Endometrium (tissue), 2 donors: ENCODE measurements around the gene BCAS3.

Experiments
- FAIRE-seq: peaks from 2 replicates; lab custom pipeline; 2012; peaks lifted over from hg19 to GRCh38; lab: Jason Lieb, UNC
- donor health status: control.
- donor health status: control.

The BCAS3 gene

GRCh38 chr17:61323003-61323908, 645.6 kb downstream of the BCAS3 start:
- no peak for FAIRE-seq

- no peak for FAIRE-seq
Observed at GRCh38 chr17:61323909-61324868, 646.5 kb downstream of the BCAS3 start.

DNA sequence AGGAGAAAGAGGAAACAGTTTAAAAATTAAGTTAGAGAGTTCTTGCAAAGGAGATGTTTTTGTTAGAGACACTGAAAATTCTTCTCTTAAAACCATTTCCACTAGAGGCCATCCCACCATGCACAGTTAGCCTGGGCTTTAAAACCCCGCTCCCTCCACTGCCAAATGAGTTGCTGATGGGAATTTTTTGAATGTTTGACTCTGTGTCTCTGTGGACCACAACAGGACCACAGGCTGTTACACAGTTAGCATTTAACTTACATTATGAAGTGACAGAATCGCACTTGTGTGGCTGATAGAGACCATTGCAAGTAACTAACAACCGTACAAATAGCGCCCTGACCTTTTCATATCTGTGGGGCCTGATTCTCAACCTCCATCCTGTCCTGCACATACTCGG, 647.3 kb downstream of the BCAS3 start:
- no peak for FAIRE-seq

DNA sequence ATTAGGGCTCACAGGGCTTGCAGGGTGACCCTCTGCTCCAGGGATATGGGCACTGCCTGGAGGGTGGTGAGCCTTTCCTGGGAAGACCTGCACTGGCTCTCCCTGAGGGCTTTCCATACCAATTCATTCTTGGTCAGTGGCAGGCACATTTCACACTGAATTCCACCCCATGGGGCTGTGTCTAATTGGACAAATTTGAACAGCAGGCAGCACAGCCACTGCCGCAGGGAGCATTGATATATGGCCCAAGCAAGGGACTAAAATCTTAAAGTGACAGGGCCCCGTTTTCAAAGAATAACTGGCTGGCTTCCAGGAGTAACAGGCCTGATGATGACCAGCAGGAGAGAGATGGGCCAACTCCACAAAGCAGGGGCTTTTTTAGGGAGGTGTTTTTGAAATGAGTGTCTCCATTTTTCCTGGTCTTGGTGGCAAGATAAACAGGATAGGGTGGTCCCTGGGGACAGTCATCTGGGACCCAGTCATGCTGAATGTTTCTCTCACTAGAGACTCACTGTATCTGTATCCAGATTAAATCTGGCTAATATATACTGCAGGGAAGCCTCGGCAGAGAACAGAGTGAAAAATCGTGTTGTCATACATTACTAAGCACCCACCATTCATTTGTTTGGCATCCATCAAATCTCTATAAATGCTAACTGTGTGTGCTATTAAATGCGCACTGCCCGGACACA, 647.9 kb downstream of the BCAS3 start:
- FAIRE-seq: no peak

DNA sequence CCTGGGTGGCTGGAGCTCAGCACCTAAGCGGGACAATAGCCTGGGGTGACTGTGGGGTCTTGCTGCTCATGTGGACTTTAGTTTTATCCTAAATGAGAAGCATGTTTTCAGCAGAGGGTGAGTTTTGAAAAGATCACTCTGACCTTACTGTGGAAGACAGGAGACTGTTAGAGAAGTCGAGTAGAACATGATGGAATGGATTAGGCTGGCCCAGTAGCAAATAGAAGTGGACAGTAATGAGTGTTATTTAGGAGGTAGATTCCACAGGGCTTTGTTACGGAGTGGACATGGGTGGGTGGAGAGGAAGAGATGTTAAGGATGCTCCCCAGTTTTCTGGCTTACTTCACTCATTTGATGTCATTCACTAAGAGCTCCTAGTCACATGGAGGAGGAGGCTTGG, 648.7 kb downstream of the BCAS3 start:
- FAIRE-seq: no peak

GRCh38 chr17:61328351-61328750, 650.7 kb downstream of the BCAS3 start:
- FAIRE-seq: no peak

DNA sequence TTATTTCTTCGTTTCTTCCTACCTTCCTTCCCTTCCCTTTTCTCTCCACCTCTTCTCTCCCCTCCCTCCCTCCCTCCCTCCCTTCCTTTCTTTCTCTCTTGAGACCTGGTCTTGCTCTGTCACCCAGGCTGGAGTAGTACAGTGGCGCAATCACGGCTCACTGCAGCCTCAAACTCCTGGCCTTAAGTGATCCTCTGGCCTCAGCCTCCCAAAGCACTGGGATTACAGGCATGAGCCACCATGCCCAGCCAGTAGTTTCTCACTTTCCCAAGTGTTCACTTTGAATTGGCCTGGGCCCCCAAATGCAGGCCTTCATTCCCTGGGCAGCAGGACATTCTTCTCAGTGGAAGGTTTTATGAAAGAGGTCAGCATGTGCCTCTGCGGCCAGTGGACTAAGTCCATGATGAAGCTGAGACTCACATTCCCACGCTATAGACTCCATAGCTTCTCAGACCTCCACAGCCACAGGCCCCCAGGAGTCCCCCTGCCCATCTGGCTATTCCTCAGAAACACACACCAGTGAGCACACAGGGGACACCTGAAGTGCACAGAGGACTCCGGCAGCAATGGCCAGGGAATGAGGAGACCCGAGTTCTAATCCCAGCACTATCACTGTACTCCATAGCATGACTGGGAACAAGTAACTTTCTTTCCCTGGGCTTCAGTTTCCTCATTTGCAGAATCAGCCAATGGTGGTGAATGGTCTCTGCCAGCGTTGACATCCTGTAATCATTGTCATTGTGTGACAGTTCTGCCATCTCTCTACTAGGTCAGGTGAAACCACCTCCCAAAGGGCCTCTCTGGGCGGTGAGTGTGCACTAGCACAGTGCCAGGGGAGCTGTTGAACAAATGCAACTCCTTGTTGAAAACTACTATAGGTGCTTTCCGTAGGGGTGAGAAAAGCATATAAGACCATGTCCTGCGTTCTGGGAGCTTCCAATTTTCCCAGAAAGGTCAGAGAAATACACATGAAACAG, 652.8 kb downstream of the BCAS3 start:
- FAIRE-seq: no peak

DNA sequence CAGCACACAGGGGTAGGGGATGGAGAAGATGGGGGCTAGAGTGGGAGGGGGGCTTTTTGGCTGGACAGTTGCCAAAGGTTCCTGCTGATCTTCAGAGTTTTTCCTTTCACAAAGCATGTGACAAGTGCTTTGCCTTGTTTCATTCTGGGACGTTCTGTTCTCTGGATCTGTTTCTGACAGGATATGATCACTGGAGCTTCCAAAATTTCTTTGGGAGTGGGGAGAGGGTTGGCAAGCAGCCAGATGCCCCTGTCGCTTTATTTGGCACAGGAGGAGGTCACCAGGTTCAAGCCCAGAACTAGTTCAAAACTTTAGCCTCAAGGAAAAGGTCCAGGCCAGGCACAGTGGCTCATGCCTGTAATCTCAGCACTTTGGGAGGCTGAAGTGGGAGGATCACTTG, 653.5 kb downstream of the BCAS3 start:
- FAIRE-seq: no peak

DNA sequence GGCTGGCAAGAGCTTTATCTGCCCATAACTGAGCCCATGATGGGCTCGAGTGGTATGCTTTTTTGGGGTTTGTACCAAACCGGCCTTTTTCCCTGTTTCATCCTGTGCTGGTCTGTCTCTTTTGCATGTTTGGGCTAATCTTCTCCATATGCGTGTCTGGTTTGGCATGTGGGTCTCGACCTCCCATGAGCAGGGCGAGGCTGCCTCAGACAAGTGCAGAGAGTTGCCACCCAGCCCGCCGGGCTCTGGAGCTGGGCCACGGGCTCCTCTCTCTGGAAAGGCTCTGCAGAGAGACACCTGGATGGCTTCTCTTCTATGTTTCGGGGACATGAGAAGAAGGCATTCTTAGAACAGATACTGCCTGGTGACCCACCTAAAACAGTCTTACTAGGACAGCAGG, 654.2 kb downstream of the BCAS3 start:
- no peak for FAIRE-seq

- no peak for FAIRE-seq
Observed at GRCh38 chr17:61333136-61333535, 655.5 kb downstream of the BCAS3 start.

- FAIRE-seq: no peak
Observed at GRCh38 chr17:61334673-61335072, 657.0 kb downstream of the BCAS3 start.

DNA sequence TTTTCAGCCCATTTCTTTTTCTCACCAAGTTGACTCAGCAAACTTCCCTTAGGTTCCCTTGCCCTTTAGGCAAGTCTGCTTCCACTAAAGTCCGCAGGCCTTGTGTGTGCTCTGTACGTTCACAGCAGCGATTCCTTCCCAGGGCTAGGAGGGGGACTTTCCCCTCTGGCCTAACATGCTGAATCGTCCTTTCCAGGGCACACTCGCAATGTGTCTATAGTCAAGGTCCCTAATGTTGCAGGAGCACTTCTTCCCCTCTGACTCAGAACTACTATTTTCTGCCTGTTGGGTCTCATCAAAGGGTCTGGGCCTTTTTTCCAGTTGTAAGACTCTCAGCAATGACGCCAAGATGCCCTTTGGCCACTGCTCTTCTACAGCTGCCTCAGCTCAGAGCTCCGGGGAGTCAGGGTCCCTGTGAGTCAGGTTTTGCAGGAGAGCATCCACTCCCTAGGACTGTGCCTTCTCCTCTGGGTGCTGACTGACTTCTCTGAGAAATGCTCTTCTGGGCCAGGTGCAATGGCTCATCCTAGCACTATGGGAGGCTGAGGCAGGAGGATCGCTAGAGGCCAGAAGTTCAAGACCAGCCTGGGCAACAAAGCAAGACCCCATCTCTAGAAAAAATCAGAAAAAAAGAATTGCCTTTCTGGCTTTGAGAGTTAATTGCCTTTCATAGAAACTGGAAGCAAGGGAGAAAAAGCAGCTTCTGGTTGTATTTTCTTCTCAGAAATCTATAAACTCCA, 657.6 kb downstream of the BCAS3 start:
- no peak for FAIRE-seq

- FAIRE-seq: no peak
Observed at GRCh38 chr17:61335845-61336655, 658.4 kb downstream of the BCAS3 start.

- no peak for FAIRE-seq
Observed at GRCh38 chr17:61337290-61337689, 659.6 kb downstream of the BCAS3 start.

- peak; percentile 78 for FAIRE-seq
Observed at GRCh38 chr17:61338000-61338798, 660.5 kb downstream of the BCAS3 start.

- FAIRE-seq: no peak
Observed at GRCh38 chr17:61338874-61339478, 661.3 kb downstream of the BCAS3 start.

DNA sequence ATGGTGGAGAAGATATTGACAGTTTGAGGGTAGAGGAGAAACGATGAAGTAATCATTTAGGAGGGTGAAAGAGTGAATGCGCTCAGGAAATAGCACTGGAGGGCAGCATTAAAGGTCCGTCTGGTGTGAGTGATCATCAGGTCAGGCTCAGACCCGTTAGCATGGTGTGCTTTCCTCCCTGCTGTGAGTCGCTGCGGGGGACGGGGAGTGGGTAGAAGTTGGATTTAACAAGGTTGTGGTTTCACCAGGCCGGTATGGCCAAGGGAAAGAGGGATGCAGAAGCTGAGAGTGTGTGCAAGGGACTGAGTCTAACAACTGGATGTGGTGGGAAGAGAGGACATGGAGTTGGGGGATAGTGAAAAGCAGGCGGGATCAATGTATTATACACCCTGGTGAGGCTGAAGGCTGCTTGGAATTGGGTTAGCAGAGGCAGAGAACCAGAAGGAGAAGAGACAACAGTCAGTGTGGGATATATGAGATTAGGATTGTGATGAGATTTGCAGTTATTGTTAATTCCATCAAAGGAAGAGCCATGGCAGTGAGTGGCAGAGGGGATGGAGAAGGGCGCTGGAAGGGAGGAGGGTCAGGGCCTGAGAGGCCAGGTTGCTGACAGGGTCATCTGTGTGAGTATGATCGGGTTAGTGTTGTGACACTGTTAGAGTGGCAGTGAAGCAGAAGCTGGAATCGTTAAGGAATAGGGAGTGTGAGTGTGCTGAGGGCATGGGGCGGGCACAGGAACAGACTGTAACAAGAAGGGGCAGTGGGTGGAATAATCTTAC, 663.0 kb downstream of the BCAS3 start:
- no peak for FAIRE-seq
